Astrocyte of the spinal cord (primary cell): ENCODE measurements around the gene TKT.

Source experiments
- DNase-seq: peaks from one replicate; pipeline ENCODE4 v3.0.0; 2011; ENCODE audit warnings: low read depth, low spot score
- H3K4me3 ChIP-seq: 2 replicates; pipeline ENCODE4 v1.5.1; 2011; ENCODE audit warnings: low read depth, mild to moderate bottlenecking, low read length, moderate library complexity
- in situ Hi-C: cut with HindIII; loops from 2 replicates; pipeline ENCODE4 v1.10.0; 2017; ENCODE audit warnings: low sequenced_read_pairs
- TF ChIP-seq, protein P1 (sequence below): IDR thresholded peaks from 2 replicates; pipeline ENCODE4 v1.5.1; 2012; ENCODE audit warnings: low read depth, mild to moderate bottlenecking, low read length, inconsistent platforms

TKT gene

DNA sequence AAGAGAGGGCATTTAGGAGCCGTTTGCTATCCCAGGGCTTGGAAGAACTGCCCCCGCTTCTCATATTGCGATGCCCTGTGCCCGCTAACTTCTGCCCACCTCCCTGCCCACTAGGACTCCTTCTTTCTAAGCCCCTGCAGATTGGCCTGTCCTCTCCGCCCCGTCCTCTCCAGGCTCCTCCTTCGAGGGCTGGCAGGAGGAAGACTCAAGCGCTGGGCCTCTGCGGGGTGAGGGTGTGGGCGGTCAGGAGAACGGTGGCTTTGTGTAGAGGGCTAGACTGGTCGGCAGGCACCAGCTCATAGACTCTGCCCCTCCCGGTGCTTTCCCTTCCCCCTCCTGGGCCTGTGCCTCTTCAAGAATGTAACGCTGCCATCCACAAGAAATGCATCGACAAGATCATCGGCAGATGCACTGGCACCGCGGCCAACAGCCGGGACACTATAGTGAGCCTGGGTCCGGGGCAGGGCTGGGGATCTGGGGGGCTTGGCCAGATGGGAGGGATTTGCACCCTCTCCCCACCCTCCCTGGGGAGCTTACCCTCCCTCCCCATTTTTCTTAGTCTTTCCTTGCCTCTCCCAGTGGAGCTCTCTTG is 73.0 kb downstream of the TKT start:
- in situ Hi-C loops: no loop called here
- TF ChIP-seq, protein P1, sequence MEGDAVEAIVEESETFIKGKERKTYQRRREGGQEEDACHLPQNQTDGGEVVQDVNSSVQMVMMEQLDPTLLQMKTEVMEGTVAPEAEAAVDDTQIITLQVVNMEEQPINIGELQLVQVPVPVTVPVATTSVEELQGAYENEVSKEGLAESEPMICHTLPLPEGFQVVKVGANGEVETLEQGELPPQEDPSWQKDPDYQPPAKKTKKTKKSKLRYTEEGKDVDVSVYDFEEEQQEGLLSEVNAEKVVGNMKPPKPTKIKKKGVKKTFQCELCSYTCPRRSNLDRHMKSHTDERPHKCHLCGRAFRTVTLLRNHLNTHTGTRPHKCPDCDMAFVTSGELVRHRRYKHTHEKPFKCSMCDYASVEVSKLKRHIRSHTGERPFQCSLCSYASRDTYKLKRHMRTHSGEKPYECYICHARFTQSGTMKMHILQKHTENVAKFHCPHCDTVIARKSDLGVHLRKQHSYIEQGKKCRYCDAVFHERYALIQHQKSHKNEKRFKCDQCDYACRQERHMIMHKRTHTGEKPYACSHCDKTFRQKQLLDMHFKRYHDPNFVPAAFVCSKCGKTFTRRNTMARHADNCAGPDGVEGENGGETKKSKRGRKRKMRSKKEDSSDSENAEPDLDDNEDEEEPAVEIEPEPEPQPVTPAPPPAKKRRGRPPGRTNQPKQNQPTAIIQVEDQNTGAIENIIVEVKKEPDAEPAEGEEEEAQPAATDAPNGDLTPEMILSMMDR: no peak
- no peak overlapping the region for H3K4me3 ChIP-seq
- DNase-seq: no peak

DNA sequence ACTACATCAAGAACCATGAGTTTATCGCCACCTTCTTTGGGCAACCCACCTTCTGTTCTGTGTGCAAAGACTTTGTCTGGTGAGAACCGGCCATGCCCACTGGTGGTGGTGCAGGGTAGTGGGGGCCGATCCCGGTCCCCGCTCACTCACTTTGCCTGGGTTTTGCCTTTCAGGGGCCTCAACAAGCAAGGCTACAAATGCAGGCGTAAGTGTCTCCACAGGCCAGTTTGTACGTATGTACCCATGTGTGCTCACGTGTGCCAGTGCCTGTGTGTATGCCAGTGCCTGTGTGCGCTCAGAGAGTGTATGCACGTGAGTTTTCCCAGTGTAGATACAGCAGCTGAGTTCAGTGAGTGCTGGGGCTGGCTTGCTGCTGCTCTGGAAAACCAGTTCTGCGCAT is 74.3 kb downstream of the TKT start:
- no peak overlapping the region for H3K4me3 ChIP-seq
- DNase-seq: no peak
- TF ChIP-seq, protein P1: no peak
- in situ Hi-C loops: no loop called here

DNA sequence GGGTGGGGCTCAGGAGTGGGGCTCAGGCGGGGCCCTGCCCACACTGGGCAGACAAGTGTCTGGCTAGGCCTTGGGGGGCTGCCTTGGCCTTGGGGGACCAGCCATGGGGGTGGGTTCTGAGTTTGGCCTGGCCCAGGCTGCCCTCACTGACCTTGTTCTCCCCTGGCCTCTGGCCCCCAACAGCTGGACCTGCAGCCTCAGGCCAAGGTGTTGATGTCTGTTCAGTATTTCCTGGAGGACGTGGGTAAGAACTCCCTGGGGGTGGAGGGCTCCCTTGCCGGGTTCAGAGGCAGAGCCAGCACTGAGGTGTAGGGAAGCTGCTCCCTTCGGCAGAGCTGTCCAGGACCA is 74.8 kb downstream of the TKT start:
- in situ Hi-C loops: no loop called here
- no peak for DNase-seq
- TF ChIP-seq, protein P1: no peak
- H3K4me3 ChIP-seq: no peak overlapping the region

DNA sequence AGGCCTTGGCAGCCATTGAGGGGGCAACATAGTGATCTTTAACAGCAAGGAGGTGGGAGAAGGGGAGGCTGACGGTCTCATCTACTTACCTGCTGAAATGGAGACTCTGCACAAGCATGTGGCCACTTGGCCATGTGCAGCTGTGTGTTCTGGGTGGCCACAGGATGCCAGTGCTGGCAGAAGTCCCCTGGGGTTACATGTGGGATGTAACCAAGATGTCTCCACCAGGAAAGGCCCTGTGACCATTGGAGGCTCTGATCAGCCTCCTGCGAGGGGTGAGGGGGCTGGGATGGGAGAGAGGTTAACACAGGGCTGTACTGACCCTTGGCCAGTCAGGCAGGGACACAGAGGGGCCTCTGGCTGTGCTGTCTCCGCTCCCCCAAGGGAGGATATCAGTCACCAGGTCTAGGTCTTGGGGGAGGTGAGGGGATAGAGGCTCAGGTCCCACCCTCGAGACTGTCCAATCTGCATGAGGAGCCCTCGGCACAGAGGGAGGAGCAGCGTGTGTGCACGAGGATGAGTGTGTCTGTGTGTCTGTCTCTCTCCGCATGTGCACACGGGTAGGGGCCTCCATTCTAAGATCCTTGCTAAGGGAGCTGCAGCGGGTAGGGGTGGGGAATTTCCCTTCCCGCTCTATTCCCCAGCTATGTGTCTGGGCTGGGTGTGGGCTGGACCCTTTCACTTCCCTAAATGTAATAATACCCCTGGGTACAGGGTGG is 75.4 kb downstream of the TKT start:
- in situ Hi-C loops: no loop called here
- DNase-seq: no peak
- no peak overlapping the region for H3K4me3 ChIP-seq
- TF ChIP-seq, protein P1: no peak

- TF ChIP-seq, protein P1: no peak
- DNase-seq: no peak
- in situ Hi-C loops: no loop called here
- no peak overlapping the region for H3K4me3 ChIP-seq
These were observed 76.2 kb downstream of the TKT start for GRCh38 chr3:53179580-53179979.

- TF ChIP-seq, protein P1: no peak
- in situ Hi-C loops: no loop called here
- no peak for DNase-seq
- H3K4me3 ChIP-seq: no peak overlapping the region
These were observed 77.6 kb downstream of the TKT start for GRCh38 chr3:53178246-53178645.
